Measurements from ENCODE around the gene BEND5.

The BEND5 gene

GRCh38 chr1:48784301-48784700 is 7.6 kb upstream of the BEND5 start:
- no peak for TF ChIP-seq GATA2 (IDR thresholded peaks at IDR 0.05; ENCODE audit: low read depth, low read length)
- TF ChIP-seq GATA3 (IDR thresholded peaks at IDR 0.05; ENCODE audit: low read depth, low read length) = no peak

- TF ChIP-seq GATA2 (IDR thresholded peaks at IDR 0.05; ENCODE audit: low read depth, low read length) (peak; percentile 65), GATA3 (IDR thresholded peaks at IDR 0.05; ENCODE audit: low read depth, low read length) (no peak)
These were observed 666 bp upstream of the BEND5 start for GRCh38 chr1:48777219-48777895.

GRCh38 chr1:48775831-48776392 is 779 bp downstream of the BEND5 start:
- TF ChIP-seq GATA3 (IDR thresholded peaks at IDR 0.05; ENCODE audit: low read depth, low read length) (no peak), GATA2 (IDR thresholded peaks at IDR 0.05; ENCODE audit: low read depth, low read length) (no peak)

GRCh38 chr1:48773133-48773532 is 3.6 kb downstream of the BEND5 start:
- TF ChIP-seq GATA3 (IDR thresholded peaks at IDR 0.05; ENCODE audit: low read depth, low read length) (no peak), GATA2 (IDR thresholded peaks at IDR 0.05; ENCODE audit: low read depth, low read length) (no peak)

- TF ChIP-seq GATA3 (IDR thresholded peaks at IDR 0.05; ENCODE audit: low read depth, low read length) (no peak), GATA2 (IDR thresholded peaks at IDR 0.05; ENCODE audit: low read depth, low read length) (no peak)
These were observed 4.5 kb downstream of the BEND5 start for GRCh38 chr1:48772211-48772610.

DNA sequence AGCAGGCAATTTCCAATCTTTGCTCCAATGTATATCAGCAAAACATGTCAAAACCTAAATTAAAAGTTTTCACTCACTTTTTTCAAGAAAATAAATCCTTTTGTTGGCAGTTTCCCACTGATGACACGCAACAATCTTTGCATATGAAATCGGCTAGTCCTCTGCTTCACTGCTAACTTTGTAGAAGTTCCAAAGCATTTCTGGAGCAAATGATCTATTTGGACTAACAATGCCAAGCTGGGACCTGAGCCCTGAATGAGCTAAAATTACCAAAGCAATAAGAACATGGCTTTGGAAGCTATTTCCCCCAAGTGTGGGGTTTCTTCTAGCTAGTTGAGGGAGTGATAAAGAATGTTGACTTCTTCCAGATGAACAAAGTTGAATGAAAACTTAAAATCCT is 5.1 kb downstream of the BEND5 start:
- TF ChIP-seq GATA3 (IDR thresholded peaks at IDR 0.05; ENCODE audit: low read depth, low read length) = no peak
- no peak for TF ChIP-seq GATA2 (IDR thresholded peaks at IDR 0.05; ENCODE audit: low read depth, low read length)

DNA sequence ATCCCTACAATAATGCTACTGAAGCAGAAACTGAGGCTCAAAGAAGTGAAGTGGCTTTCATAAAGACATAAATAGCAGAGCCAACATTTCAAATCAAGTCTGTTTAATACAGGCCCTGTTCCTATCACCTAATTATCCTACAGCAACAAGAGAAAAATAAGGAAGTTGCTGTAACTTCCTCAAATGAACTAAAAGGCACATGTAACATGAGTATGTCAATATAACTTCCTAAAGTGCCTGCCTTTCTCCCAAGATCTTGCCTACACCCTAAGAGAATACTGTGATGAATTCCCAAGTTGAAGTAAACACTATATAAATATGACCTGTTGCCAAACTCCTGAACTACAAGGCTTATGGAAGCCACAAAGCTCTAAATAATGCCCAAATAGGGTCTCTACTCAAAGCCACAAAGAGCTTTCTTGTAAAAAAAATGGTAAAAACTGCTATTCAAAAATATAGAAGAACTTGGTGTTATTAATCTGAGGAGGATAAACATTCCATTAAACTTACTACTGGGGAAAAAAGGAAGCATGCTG is 8.6 kb downstream of the BEND5 start:
- TF ChIP-seq GATA3 (IDR thresholded peaks at IDR 0.05; ENCODE audit: low read depth, low read length) (no peak), GATA2 (IDR thresholded peaks at IDR 0.05; ENCODE audit: low read depth, low read length) (no peak)

- TF ChIP-seq GATA2 (IDR thresholded peaks at IDR 0.05; ENCODE audit: low read depth, low read length) (no peak), GATA3 (IDR thresholded peaks at IDR 0.05; ENCODE audit: low read depth, low read length) (no peak)
These were observed 11.4 kb downstream of the BEND5 start for GRCh38 chr1:48765335-48765734.

DNA sequence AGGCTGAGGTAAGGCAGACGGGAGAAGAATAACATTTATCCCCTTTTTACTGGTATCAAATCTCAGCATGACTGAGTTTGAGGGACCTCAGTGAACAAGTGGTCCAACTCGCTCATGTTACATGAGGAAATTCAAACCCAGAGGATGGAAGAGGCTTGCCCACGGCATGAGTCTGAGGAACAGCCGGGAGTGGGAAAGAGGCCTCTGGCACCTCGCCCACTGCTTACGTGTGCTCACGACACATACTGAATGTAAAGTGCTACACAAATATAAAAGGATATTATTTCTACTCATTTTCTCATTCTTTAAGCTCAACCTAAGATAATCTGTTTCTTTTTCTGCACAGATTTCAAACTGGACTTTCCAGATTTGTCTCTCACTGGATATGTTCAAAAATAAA is 14.7 kb downstream of the BEND5 start:
- no peak for TF ChIP-seq GATA2 (IDR thresholded peaks at IDR 0.05; ENCODE audit: low read depth, low read length)
- no peak for TF ChIP-seq GATA3 (IDR thresholded peaks at IDR 0.05; ENCODE audit: low read depth, low read length)

GRCh38 chr1:48761411-48761810 is 15.3 kb downstream of the BEND5 start:
- TF ChIP-seq GATA3 (IDR thresholded peaks at IDR 0.05; ENCODE audit: low read depth, low read length) (no peak), GATA2 (IDR thresholded peaks at IDR 0.05; ENCODE audit: low read depth, low read length) (no peak)

GRCh38 chr1:48760857-48761256 is 15.8 kb downstream of the BEND5 start:
- TF ChIP-seq GATA3 (IDR thresholded peaks at IDR 0.05; ENCODE audit: low read depth, low read length) (no peak), GATA2 (IDR thresholded peaks at IDR 0.05; ENCODE audit: low read depth, low read length) (no peak)

DNA sequence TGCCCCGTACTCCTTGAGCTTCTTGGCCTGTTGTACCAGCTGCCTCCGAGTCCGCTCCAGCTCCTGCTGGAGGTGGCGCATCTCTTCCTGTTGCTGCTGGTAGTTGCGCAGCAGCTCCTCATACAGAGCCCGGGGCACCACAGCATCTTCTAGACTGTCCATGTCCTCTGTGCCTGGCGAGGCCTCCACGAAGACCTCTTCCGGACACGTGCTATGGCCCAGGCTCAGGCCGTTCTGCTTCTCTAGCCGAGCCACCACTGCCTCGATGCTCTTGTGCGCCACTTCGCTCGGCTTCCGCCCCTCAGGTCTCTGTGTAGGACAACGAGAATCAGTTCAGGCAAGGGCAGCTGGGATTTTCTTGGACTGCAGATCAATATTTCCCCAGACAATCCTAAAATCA is 17.7 kb downstream of the BEND5 start:
- TF ChIP-seq GATA2 (IDR thresholded peaks at IDR 0.05; ENCODE audit: low read depth, low read length) (no peak), GATA3 (IDR thresholded peaks at IDR 0.05; ENCODE audit: low read depth, low read length) (no peak)

DNA sequence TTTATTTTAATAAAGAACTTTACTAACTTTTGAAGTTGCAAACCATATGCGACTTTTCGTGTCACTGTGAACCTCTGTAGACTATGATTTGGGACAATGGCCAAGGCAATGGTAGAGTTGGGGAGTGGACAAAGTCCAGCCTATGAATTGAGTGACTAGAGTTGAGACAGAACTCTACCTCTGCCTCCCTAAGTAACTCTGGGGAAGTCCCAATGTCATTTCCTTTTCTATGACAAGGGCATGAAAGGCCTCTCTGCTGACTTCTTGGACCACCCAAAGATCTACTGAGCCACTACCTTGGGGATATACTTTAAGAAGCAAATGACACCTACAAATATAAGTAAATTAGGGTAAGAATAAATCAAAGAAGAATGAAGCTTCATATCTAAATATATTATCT is 19.3 kb downstream of the BEND5 start:
- no peak for TF ChIP-seq GATA2 (IDR thresholded peaks at IDR 0.05; ENCODE audit: low read depth, low read length)
- TF ChIP-seq GATA3 (IDR thresholded peaks at IDR 0.05; ENCODE audit: low read depth, low read length) = no peak

DNA sequence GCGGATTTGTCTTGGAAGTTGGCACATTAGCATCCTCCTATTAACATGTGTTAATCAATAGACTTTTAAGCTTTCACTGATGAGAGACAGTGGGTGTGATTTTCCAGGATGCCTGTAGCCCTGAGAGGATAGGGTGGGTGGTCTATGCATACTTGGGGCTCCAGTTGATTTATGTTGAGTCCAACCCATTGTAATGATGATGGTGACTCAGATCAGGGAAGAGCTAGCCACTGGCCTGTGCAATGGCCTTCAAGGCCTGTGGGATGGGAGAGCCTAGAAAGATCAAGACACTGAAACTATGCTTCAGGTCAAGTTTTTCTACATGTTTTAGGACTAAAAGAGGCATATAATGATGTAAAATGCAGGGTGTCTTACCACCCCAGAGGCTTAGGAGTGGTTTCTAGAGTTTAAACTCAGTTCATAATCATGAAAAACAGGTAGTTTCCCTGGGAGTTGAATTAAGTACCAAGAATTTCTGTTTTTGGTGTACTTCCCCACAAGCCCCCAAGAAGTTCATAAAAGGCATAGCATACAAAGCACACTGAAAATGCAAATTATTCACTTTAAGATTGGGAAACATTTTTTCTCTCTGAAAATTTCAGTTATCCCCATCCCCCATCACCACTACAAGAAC is 19.9 kb downstream of the BEND5 start:
- TF ChIP-seq GATA2 (IDR thresholded peaks at IDR 0.05; ENCODE audit: low read depth, low read length) (no peak), GATA3 (IDR thresholded peaks at IDR 0.05; ENCODE audit: low read depth, low read length) (no peak)

GRCh38 chr1:48753293-48753692 is 23.4 kb downstream of the BEND5 start:
- TF ChIP-seq GATA3 (IDR thresholded peaks at IDR 0.05; ENCODE audit: low read depth, low read length) = no peak
- TF ChIP-seq GATA2 (IDR thresholded peaks at IDR 0.05; ENCODE audit: low read depth, low read length) = no peak
